PFSK-1 (cell line): ENCODE results near the gene CYP27A1.

Experiments used
- FOXP2 ChIP-seq: optimal IDR thresholded peaks from 2 replicates; pipeline ENCODE3; 2011; ENCODE audit warnings: borderline replicate concordance, control low read depth, inconsistent platforms; ENCODE audit not compliant: insufficient read depth; ENCODE audit errors: extremely low read length, extremely low read depth
- POLR2AphosphoS5 ChIP-seq: IDR thresholded peaks from 2 replicates; pipeline ENCODE4 v1.6.1; 2012; ENCODE audit warnings: low read depth, mild to moderate bottlenecking, control low read depth, low read length, moderate library complexity
- SIN3A ChIP-seq: IDR thresholded peaks from 2 replicates; pipeline ENCODE4 v1.6.1; 2012; ENCODE audit warnings: mild to moderate bottlenecking, low read length, moderate library complexity, borderline replicate concordance; ENCODE audit not compliant: insufficient read depth
- TAF1 ChIP-seq: IDR thresholded peaks from 2 replicates; pipeline ENCODE4 v1.6.1; 2012; ENCODE audit warnings: low read length, control low read depth, borderline replicate concordance; ENCODE audit not compliant: insufficient read depth
- TF ChIP-seq, protein P1 (sequence below), 2 experiments: IDR thresholded peaks; 2 replicates each; pipeline versions ENCODE4 v1.6.1 to v1.8.0; 2011 to 2012; ENCODE audit warnings: low read depth in 2 of 2, low read length in 2 of 2, control low read depth in 1 of 2, inconsistent platforms in 1 of 2, mild to moderate bottlenecking in 1 of 2, moderate library complexity in 1 of 2; ENCODE audit not compliant: insufficient read depth in 1 of 2

GRCh38 chr2:218806346-218806978, 24.5 kb downstream of the CYP27A1 start:
- TF ChIP-seq, protein P1, sequence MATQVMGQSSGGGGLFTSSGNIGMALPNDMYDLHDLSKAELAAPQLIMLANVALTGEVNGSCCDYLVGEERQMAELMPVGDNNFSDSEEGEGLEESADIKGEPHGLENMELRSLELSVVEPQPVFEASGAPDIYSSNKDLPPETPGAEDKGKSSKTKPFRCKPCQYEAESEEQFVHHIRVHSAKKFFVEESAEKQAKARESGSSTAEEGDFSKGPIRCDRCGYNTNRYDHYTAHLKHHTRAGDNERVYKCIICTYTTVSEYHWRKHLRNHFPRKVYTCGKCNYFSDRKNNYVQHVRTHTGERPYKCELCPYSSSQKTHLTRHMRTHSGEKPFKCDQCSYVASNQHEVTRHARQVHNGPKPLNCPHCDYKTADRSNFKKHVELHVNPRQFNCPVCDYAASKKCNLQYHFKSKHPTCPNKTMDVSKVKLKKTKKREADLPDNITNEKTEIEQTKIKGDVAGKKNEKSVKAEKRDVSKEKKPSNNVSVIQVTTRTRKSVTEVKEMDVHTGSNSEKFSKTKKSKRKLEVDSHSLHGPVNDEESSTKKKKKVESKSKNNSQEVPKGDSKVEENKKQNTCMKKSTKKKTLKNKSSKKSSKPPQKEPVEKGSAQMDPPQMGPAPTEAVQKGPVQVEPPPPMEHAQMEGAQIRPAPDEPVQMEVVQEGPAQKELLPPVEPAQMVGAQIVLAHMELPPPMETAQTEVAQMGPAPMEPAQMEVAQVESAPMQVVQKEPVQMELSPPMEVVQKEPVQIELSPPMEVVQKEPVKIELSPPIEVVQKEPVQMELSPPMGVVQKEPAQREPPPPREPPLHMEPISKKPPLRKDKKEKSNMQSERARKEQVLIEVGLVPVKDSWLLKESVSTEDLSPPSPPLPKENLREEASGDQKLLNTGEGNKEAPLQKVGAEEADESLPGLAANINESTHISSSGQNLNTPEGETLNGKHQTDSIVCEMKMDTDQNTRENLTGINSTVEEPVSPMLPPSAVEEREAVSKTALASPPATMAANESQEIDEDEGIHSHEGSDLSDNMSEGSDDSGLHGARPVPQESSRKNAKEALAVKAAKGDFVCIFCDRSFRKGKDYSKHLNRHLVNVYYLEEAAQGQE (IDR thresholded peaks at IDR 0.05; ENCODE audit: insufficient read depth in 1 of 2, low read depth in 2 of 2, low read length in 2 of 2) = no peak
- no peak for TF ChIP-seq POLR2AphosphoS5
- peak; percentile 53; the same call in 1 of the 2 replicates for TF ChIP-seq SIN3A
- no peak for TF ChIP-seq TAF1
- TF ChIP-seq FOXP2 = no peak
